Thoracic aorta (tissue), 2 donors: ENCODE measurements around the gene ADGRB2. TPM values are rescaled to one million over a fixed set of nuclear protein-coding genes. Genes with fewer than 3 reads are reported as not detected.

Experiments
- ATAC-seq: fragments of 150-250 bp; one replicate; pipeline ENCODE4 v1.8.0; 2017; ENCODE audit warnings: low read depth; ENCODE audit not compliant: insufficient number of reproducible peaks, low FRiP score
- DNase-seq: peaks from one replicate; pipeline ENCODE4 v3.0.0-alpha.2; 2020; ENCODE audit warnings: low spot score
- H3K27ac ChIP-seq, 2 donors: fragments of 200-600 bp; sonication (generic); 1 replicate in 1 of 2; 2 replicates in 1 of 2; pipeline ENCODE4 v1.5.1; 2016; ENCODE audit warnings: mild to moderate bottlenecking in 2 of 2, moderate library complexity in 2 of 2
- H3K27me3 ChIP-seq: fragments of 200-600 bp; sonication (generic); replicated peaks from 2 replicates; pipeline ENCODE4 v1.6.0; 2016; ENCODE audit warnings: mild to moderate bottlenecking; ENCODE audit not compliant: insufficient read depth
- H3K36me3 ChIP-seq: fragments of 200-600 bp; sonication (generic); one replicate; pipeline ENCODE4 v1.5.1; 2016
- H3K4me1 ChIP-seq, 2 donors: fragments of 200-600 bp; sonication (generic); 1 replicate in 1 of 2; 2 replicates in 1 of 2; pipeline versions ENCODE4 v1.5.1 to v1.6.0; 2016; ENCODE audit warnings: low read depth in 2 of 2, mild to moderate bottlenecking in 1 of 2; ENCODE audit not compliant: control insufficient read depth in 1 of 2
- H3K4me3 ChIP-seq: fragments of 200-600 bp; sonication (generic); 2 replicates; pipeline ENCODE4 v1.5.1; 2016; ENCODE audit warnings: mild to moderate bottlenecking
- H3K9me3 ChIP-seq: fragments of 200-600 bp; sonication (generic); 2 replicates; pipeline ENCODE4 v1.5.1; 2016
- CTCF ChIP-seq: fragments of 200-600 bp; sonication (generic); IDR thresholded peaks from one replicate; pipeline ENCODE4 v1.5.1; 2019; ENCODE audit warnings: antibody characterized with exemption
- total RNA-seq, 2 donors: library from RNA; depleted of rRNA; stranded (reverse); fragments of >200 nt; gene quantifications; one replicate each; pipeline versions ENCODE4 v1.1.0 to v1.2.3, GENCODE V29; 2016

The ADGRB2 gene
- total RNA-seq, 2 donors from 2014 or later = 1.5 TPM

- H3K4me3 ChIP-seq = no peak overlapping the region
- H3K27ac ChIP-seq = no peak overlapping the region
- H3K27me3 ChIP-seq = no peaks in the 10 kb centered on the region
- no peak for TF ChIP-seq CTCF
- no peak for DNase-seq
- H3K36me3 ChIP-seq = peaks cover 50% of the 10 kb centered on the region
- ATAC-seq = no peak
- peaks cover 3 to 17% of the 10 kb centered on the region in 2 donors for H3K4me1 ChIP-seq
- H3K9me3 ChIP-seq = no peaks in the 10 kb centered on the region
Observed at GRCh38 chr1:31688233-31688918, 75.8 kb downstream of the ADGRB2 start.

GRCh38 chr1:31687601-31688000 is 76.5 kb downstream of the ADGRB2 start:
- peaks cover 3 to 17% of the 10 kb centered on the region in 2 donors for H3K4me1 ChIP-seq
- H3K27me3 ChIP-seq = no peaks in the 10 kb centered on the region
- H3K36me3 ChIP-seq = peaks cover 49% of the 10 kb centered on the region
- no peaks in the 10 kb centered on the region for H3K9me3 ChIP-seq
- H3K27ac ChIP-seq = no peak overlapping the region
- TF ChIP-seq CTCF = no peak
- H3K4me3 ChIP-seq = no peak overlapping the region
- DNase-seq (no peak), ATAC-seq (no peak)

GRCh38 chr1:31685795-31686194 is 78.3 kb downstream of the ADGRB2 start:
- DNase-seq = no peak
- ATAC-seq = no peak
- Histone ChIP-seq H3K27me3 (no peaks in the 10 kb centered on the region), H3K36me3 (peaks cover 38% of the 10 kb centered on the region), H3K4me1 (peaks cover 3 to 29% of the 10 kb centered on the region in 2 donors), H3K9me3 (no peaks in the 10 kb centered on the region), H3K27ac (peak overlapping the region in 1 of 2 donors; percentile 34), H3K4me3 (no peak overlapping the region)
- TF ChIP-seq CTCF = no peak

GRCh38 chr1:31683997-31684396 is 80.1 kb downstream of the ADGRB2 start:
- H3K4me1 ChIP-seq = peaks cover 3 to 33% of the 10 kb centered on the region in 2 donors
- peaks cover 43% of the 10 kb centered on the region for H3K36me3 ChIP-seq
- peak; percentile 14 for TF ChIP-seq CTCF
- H3K4me3 ChIP-seq = no peak overlapping the region
- no peaks in the 10 kb centered on the region for H3K27me3 ChIP-seq
- H3K9me3 ChIP-seq = no peaks in the 10 kb centered on the region
- no peak for ATAC-seq
- DNase-seq = no peak
- no peak overlapping the region for H3K27ac ChIP-seq

- Histone ChIP-seq H3K27ac (peak overlapping the region; percentile 46 to 66), H3K9me3 (no peaks in the 10 kb centered on the region), H3K4me1 (peaks cover 2 to 22% of the 10 kb centered on the region in 2 donors), H3K4me3 (no peak overlapping the region), H3K27me3 (no peaks in the 10 kb centered on the region), H3K36me3 (peaks cover 37% of the 10 kb centered on the region)
- ATAC-seq (no peak), DNase-seq (no peak)
- TF ChIP-seq CTCF = peak; percentile 20
Observed at GRCh38 chr1:31681415-31681814, 82.7 kb downstream of the ADGRB2 start.
